Activated B cell treated with CpG ODN at 0.5 μM for 24 hours (primary cell): ENCODE results near the gene PHGDH. TPM values are rescaled to one million over a fixed set of nuclear protein-coding genes. Genes with fewer than 3 reads are reported as not detected.

Source experiments
- ATAC-seq: fragments of 200-7000 bp; cut with Tn5 transposase; one replicate; pipeline ENCODE4 v1.10.0; 2021; ENCODE audit warnings: low read depth, mild to moderate bottlenecking, moderate library complexity
- CTCF ChIA-PET: fragments of 350-600 bp; sonication (Branson Sonifier 250); formaldehyde crosslinking; loops from one replicate; lab custom pipeline; 2021; ENCODE audit warnings: antibody characterized with exemption; lab: Charles Lee
- POLR2A ChIA-PET: fragments of 350-600 bp; sonication (Branson Sonifier 250); formaldehyde crosslinking; loops from one replicate; lab custom pipeline; 2021; ENCODE audit warnings: antibody characterized with exemption; lab: Charles Lee
- DNase-seq: peaks from one replicate; pipeline ENCODE4 v3.0.0; 2022
- H3K27ac Mint-ChIP-seq: one replicate; pipeline ENCODE4 v1.8.0; 2020; ENCODE audit warnings: mixed read lengths
- H3K27me3 Mint-ChIP-seq: one replicate; pipeline ENCODE4 v1.8.0; 2021; ENCODE audit warnings: mixed read lengths
- H3K36me3 Mint-ChIP-seq: one replicate; pipeline ENCODE4 v1.8.0; 2021; ENCODE audit warnings: low read depth, mixed read lengths
- H3K4me1 Mint-ChIP-seq: one replicate; pipeline ENCODE4 v1.8.0; 2021; ENCODE audit warnings: mixed read lengths
- H3K4me3 Mint-ChIP-seq: one replicate; pipeline ENCODE4 v1.8.0; 2020; ENCODE audit warnings: mild to moderate bottlenecking, mixed read lengths
- H3K9me3 Mint-ChIP-seq: one replicate; pipeline ENCODE4 v1.8.0; 2020; ENCODE audit warnings: mixed read lengths
- CTCF ChIP-seq: fragments of 200-600 bp; IDR thresholded peaks from one replicate; pipeline ENCODE4 v1.8.0; 2022; ENCODE audit warnings: antibody characterized with exemption, mild to moderate bottlenecking
- intact Hi-C: fragments of 100-400 bp; cut with micrococcal nuclease; formaldehyde crosslinking; loops from one replicate; pipeline ENCODE4 v1.15.1; 2024
- total RNA-seq: library from RNA; stranded (reverse); gene quantifications from 2 replicates; pipeline ENCODE4 v1.2.3, GENCODE V29; 2022

PHGDH gene
- total RNA-seq, 1 donor from 2014 or later: 51.6 TPM

GRCh38 chr1:119713039-119713748 is 1.5 kb downstream of the PHGDH start:
- Mint-ChIP-seq H3K27me3 (peaks cover 8% of the 10 kb centered on the region), H3K4me3 (peak overlapping the region; percentile 71), H3K4me1 (peaks cover 14% of the 10 kb centered on the region), H3K9me3 (no peaks in the 10 kb centered on the region), H3K27ac (peak overlapping the region; percentile 65), H3K36me3 (peaks cover 3% of the 10 kb centered on the region)
- DNase-seq (no peak), ATAC-seq (no peak)
- intact Hi-C loops: no loop called here
- CTCF ChIA-PET: no interaction called here
- POLR2A ChIA-PET: no interaction called here
- TF ChIP-seq CTCF: no peak

- Mint-ChIP-seq H3K27ac (no peak overlapping the region), H3K4me3 (peak overlapping the region; percentile 71), H3K27me3 (peaks cover 8% of the 10 kb centered on the region), H3K36me3 (peaks cover 3% of the 10 kb centered on the region), H3K9me3 (no peaks in the 10 kb centered on the region), H3K4me1 (peaks cover 14% of the 10 kb centered on the region)
- no peak for TF ChIP-seq CTCF
- DNase-seq: no peak
- ChIA-PET POLR2A (no interaction called here), CTCF (no interaction called here)
- intact Hi-C loops: no loop called here
- no peak for ATAC-seq
These were observed 2.2 kb downstream of the PHGDH start for GRCh38 chr1:119713749-119714456.

GRCh38 chr1:119714583-119714982 is 2.8 kb downstream of the PHGDH start:
- peaks cover 14% of the 10 kb centered on the region for H3K4me1 Mint-ChIP-seq
- H3K4me3 Mint-ChIP-seq: no peak overlapping the region
- H3K36me3 Mint-ChIP-seq: peaks cover 3% of the 10 kb centered on the region
- ATAC-seq: no peak
- DNase-seq: no peak
- H3K27ac Mint-ChIP-seq: no peak overlapping the region
- ChIA-PET POLR2A (no interaction called here), CTCF (no interaction called here)
- intact Hi-C loops: no loop called here
- H3K9me3 Mint-ChIP-seq: no peaks in the 10 kb centered on the region
- H3K27me3 Mint-ChIP-seq: peaks cover 8% of the 10 kb centered on the region
- no peak for TF ChIP-seq CTCF

GRCh38 chr1:119715542-119715941 is 3.8 kb downstream of the PHGDH start:
- Mint-ChIP-seq H3K36me3 (peaks cover 3% of the 10 kb centered on the region), H3K9me3 (no peaks in the 10 kb centered on the region), H3K27ac (no peak overlapping the region), H3K4me1 (peaks cover 14% of the 10 kb centered on the region), H3K4me3 (no peak overlapping the region), H3K27me3 (peaks cover 8% of the 10 kb centered on the region)
- ChIA-PET POLR2A (no interaction called here), CTCF (no interaction called here)
- no peak for DNase-seq
- no peak for ATAC-seq
- intact Hi-C loops: no loop called here
- no peak for TF ChIP-seq CTCF

- no peak for TF ChIP-seq CTCF
- no peaks in the 10 kb centered on the region for H3K4me1 Mint-ChIP-seq
- peaks cover 3% of the 10 kb centered on the region for H3K27me3 Mint-ChIP-seq
- H3K27ac Mint-ChIP-seq: no peak overlapping the region
- POLR2A ChIA-PET: no interaction called here
- DNase-seq (no peak), ATAC-seq (no peak)
- CTCF ChIA-PET: no interaction called here
- H3K36me3 Mint-ChIP-seq: no peaks in the 10 kb centered on the region
- no peaks in the 10 kb centered on the region for H3K9me3 Mint-ChIP-seq
- intact Hi-C loops: no loop called here
- no peak overlapping the region for H3K4me3 Mint-ChIP-seq
These were observed 6.7 kb downstream of the PHGDH start for GRCh38 chr1:119718409-119718808.
